SKM-1 treated with dmso at 0.1 percent for 144 hours (cell line): ENCODE data around the gene CDC26.

Experiments
- DNase-seq: peaks from one replicate; lab custom pipeline; 2025; ENCODE audit not compliant: unreplicated experiment; lab: John Stamatoyannopoulos, UW

The CDC26 gene

DNA sequence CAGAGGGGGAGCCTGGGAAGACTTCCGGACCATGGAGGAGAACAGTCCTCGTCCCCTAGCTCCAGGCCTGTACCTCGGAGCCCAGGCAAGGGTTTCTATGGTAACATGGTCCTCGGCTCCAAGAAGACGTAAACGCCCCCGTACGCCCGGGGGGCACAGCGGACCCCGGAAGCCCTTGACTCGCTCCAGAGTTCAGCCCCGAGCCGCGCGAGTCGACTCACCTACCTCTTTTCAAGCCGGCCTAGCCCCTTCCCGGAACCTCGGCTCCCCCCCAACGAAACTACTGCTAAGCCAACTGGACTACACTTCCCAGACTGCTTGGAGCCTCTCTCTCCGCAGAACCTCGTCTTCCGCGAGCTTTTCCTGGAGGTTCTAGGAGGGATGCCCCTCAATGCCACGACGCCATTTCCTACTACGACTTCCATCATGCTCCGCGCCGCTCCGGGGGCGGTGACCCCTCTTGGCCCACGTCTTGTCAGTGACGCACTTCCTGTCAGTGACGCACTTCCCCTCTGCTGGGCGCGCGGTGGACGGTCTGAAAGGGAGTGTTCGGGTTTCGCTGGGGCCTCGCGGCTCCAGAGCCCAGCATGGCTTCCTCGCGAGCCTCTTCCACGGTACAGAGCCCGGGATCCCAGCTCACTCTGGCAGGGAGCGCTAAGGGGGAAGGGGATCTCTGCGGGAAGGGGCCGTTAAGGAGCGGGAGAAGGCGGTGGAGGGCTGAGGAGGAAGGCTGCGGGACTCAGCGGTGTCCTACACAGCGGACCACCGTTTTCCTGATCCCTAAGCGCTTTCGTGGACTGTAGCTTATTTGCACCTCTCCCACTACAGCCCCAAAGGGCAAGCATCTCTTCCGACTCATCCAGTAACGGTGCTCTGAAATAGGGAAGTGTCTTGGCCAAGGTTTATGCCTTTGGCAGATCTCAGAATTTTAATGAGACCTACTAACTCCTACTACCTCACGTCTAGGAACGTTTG is at the start of gene CDC26, which contains the start of gene PRPF4:
CDC26 (minus strand) TSS at position 416 of the 975 bp plus-strand sequence. CDS start 3,065 bp downstream, outside the sequence.
PRPF4 (plus strand) TSS at position 502 of the 975 bp plus-strand sequence; CDS start at position 588, 86 bp downstream.
- peak; percentile 75 for DNase-seq

DNA sequence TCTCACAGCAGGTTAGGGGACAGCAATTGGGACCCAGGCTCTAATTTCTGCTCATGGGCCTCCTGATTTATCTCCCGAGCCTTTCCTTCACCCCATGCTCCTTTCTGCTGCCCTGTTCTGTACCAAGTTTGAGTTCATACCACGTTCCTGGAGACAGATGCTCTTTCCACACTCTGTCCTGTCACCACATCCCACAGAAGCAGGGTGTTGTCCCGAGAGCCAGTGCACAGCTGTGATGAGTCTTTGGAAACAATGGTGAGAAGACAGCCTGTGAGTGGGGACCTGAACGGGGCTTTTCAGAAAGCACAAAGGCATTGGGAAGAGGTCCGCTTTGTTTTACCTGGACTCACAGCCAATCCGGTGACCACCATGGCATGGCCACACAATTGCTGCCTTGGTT is 47.3 kb upstream of the CDC26 start:
- no peak for DNase-seq

DNA sequence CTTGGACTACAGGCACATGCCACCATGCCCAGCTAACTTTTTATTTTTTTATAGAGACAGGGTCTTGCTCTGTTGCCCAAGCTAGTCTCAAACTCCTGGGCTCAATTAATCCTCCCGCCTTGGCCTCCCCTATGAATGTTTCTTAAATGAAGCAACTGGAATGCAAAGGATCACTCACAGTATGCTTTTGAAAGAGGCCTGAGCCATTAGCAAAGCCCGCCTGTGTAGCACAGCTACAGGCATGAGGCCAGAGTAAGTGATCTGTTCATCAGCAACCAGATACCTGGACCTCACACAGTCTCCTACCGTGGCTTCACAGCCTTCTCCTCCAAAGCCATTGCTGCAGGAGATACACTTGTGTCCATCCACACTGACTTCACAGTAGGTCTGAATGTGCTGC is 44.7 kb upstream of the CDC26 start:
- DNase-seq = no peak

DNA sequence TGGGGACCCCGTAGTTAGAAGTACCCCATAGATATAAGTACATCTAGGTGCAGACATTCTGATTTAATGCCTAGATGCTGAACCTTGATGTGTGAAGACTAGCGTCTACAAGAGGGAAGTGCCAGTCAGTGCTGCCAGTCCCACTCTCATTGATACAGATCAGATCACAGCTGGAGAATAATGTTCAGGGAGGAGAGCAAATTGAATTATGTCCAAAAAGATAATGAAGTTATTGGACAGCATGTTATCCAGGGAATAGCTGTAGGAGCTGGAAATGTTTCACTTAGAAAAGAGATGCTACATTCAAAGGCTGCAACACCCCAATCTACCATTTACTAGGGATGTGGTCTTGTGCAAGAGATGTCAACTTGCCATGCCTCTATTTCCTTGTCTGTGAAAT is 43.7 kb upstream of the CDC26 start:
- DNase-seq = no peak

DNA sequence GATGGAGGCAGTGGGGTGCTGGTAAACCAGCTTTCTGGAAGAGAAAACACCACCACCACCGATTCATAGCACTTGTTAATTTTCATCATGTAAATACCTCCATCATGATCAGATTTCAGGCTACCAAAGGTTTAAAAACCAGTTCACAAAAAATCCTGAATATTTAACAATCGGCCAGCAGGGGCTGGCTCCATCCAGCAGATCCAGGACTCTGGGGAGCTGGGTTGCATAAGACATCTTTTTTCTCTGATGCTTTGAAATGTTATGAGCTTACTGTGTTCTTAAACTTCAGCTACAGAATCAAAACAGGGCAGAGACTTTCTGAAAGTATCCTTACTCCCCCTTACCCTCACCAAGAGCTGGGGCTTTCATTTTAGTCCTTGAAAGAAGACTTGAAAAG is 42.4 kb upstream of the CDC26 start:
- no peak for DNase-seq

DNA sequence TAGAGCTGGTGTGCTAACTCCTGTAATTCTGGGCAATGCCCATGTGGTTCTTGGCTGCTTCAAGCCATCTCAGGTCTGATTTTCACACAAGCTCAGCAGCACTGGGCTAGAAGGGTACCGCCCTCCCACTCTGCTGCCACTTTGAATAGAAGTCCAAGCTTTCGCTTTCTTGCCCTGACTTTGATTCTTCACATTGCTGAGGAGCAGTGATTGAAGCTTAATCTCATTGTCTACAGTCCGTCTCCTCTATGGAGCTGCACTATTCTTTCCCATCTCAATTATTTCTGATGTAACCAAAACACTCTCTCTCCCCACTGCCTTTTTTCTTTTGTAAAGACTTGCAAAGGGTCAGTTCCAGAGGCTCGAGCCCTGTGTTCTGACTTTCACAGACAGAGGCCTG is 40.7 kb upstream of the CDC26 start:
- DNase-seq = no peak

DNA sequence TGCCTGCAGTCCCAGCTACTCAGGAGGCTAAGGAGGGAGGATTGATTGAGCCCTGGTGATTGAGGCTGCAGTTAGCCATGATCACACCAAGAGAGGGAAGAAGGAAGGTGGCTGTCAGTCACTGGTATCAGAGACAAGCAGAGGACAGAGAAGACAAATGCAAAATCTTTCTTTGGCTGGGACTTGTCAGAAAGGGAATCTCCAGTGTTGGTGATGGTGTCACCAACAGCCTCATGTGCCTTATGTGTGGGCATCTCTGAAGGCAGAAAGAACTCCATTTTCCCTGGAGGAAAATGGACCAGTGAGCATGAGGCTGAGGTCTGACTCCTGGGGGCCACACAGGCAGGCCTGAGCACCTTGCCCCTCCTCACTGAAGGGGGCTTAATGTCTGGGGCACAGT is 39.9 kb upstream of the CDC26 start:
- DNase-seq = no peak

DNA sequence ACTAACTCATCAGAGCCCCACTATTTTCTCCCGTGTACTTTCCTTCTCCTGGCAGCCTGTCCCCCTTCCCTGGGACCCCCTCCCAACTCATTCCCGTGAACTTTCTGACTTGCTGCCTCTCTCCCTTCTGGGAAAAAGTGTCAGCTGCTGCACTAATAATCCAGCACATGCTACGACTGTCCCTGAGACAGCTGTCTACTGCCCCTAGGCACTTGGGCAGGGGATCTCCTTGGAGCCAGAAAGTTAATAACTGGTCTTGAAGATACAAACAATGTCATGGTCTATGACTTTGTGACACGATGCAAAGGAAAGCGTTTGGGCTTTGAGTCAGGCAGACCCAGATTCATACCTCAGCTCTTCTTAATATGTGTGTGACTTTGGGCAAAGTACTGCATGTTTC is 37.9 kb upstream of the CDC26 start:
- no peak for DNase-seq

DNA sequence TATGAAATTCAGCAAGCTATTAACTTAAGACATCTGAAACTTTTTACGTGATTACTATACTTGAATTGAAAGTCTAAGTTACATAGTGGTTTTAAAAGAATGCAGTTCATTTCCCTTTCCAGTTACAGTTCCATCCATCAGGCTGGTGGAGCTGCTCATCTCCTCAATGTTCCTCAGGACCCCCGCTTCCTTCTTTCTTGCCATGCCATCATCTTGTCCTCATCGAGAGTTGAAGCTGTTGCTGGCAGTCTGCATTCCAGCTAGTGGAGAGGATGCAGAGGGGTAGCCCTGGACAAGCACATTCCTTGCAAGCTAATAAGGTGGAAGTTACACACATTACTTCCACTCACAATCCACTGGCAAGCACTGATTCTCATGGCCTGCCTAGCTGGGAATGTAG is 36.6 kb upstream of the CDC26 start:
- DNase-seq = no peak

DNA sequence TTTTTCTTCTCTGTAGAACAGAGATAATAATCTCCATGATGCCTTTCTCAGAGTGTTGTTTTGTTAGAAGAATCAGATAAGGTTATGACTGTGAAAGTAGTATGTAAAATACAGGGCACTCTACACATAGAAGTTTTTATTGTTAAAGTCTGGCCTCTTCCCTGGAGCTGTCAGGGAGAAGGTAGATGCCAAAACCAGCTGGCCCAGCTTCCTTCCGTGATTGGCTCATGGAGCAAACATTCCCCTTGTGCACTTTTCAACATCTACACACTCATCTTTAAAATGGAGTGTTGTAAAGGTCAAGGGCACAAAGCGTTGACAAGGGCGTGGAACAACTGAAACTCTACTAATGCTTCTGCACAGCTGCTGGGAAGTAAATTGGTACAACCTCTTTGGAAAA is 35.2 kb upstream of the CDC26 start:
- no peak for DNase-seq

DNA sequence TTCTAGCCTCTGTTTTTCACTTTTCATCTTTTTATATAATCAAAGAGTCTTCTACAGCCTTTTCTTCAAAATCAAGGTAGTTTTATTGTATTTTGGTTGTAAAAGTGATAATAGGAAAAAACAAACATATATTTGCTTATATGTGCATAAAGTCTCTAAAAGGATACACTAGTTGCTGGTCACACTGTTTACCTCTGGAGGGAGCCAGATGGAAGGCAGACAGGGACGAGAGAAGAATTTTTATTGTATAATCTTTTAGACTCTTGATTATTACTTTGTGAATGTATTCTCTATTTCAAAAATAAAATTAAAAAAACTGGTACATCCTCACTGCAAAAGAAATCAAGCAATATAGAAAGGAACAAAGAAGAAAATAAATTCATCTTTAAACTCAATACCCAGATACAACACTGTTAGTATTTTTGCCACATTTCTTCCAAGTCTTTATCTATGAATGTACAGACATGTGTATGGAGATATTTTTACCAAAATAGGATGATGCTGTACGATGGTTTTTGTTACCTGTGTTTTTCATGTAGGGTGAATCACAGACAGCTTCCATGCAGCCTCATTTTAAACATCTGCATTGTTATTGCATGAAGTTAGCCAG is 33.9 kb upstream of the CDC26 start:
- peak; percentile 4 for DNase-seq

DNA sequence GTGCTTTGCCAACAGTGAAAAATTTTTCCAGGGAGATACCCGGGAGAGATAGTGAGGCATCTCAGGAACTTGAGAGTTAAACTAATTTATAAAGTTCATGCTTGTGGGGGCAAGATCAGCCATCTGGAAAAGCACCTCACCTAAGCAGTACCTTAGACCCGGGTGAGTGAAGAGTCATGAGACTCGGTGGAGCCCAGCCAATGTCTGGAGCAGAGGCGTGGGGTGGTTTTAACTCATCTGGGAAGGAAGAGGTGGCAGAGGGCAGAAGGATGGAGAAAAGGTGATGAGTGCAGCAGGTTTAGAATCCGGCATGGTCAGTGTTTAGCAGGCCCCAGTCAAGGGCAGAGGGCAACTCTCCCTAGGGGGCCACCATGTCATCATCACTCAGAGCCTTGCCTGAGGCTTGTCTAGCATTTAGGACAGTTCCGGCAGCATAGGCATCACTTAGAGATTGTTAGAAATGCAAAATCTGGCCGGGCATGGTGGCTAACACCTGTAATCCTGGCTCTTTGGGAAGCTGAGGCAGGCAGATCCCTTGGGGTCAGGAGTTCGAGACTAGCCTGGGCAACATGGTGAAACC is 32.1 kb upstream of the CDC26 start:
- no peak for DNase-seq

DNA sequence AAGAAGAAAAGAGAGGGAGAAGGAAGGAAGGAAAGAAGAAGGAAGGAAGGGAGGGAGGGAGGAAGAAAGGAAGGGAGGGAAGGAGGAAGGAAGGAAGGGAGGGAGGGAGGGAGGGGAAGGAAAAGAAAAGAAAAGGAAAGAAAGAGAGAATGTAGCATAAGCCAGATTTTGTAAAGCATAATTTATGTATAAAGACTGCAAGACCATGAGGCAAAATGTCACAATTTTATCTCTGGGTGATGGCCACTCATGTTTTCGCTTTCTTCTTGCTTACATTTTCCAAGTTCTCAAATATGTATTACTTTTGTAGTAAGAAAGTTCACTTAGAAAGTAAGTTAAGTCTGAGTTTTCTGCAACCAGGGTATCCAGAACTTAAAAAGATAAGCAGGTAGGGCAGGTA is 31.2 kb upstream of the CDC26 start:
- no peak for DNase-seq

DNA sequence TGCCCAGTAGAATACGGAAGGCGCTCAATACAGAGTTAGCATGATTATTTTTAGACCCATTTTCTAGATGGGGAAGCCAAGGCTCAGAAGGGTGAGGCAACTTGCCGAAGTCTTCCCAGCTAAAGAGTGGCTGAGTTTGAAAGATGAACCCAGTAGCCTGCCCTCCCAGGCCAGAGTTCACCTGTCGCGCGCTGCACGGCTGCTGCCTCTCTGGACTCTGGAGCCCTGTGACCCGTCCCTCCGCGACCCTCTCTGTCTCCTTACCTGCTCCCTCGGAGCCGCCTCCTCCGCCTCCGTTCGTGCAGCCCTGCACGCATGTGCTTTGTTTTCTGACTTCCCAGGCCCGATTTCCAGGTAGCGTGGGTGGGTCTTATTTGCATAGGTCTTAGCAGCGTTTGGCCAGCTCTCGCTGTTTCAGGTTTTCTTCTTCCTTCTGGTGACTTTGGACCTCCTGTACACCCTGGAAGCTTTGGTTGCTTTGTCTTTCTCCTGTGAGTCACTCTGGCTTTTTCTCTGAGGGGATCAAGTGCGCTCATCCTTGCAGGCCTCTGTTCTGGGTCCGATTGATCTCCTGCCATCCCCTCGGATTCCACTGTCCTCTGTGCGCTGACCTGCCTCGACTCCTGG is 27.5 kb upstream of the CDC26 start, which contains the start of gene RNF183:
RNF183 (minus strand) TSS at position 585 of the 627 bp plus-strand sequence. CDS start 5,192 bp downstream, outside the sequence.
- no peak for DNase-seq

DNA sequence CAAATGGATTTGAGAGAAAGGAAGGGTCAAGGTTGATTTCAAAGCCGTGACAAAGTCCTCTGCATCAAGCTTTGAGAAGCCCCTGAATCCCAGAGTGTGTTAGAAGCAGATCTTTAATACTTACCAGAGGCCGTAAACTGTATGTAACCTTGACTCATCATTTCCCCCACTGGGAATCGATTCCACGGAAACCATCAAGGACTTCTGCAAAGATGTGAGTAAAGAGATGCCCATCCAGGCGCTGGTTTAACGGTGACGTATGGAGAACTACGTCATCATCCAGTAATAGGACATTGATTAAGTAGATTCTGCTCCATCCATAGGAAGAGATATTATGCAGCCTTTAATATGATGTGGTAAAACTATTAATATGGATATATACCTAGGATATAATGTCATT is 26.2 kb upstream of the CDC26 start:
- no peak for DNase-seq

DNA sequence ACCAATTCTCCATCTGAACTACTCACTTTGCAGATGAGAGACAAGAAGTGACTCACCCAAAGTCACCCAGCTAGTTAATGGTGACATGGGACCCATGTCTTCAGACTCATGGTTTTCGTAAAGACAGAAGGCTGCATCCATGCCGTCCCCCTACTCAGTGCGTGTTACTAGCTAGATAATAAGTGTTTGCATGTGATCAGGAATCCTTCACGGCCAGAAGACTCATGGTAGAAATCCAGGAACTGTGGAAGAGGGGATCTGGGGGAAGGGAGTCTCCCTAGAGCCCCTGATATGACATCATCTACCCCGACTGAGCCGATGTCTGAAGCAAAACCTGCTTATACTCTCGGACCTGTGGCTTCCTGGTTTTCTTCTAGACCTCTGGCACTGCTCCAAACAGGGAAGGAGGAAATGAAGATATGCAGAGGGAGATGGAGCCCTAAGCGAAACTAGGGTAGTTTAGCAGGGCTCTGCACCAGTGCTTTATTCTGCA is 24.5 kb upstream of the CDC26 start:
- DNase-seq = peak; percentile 27

DNA sequence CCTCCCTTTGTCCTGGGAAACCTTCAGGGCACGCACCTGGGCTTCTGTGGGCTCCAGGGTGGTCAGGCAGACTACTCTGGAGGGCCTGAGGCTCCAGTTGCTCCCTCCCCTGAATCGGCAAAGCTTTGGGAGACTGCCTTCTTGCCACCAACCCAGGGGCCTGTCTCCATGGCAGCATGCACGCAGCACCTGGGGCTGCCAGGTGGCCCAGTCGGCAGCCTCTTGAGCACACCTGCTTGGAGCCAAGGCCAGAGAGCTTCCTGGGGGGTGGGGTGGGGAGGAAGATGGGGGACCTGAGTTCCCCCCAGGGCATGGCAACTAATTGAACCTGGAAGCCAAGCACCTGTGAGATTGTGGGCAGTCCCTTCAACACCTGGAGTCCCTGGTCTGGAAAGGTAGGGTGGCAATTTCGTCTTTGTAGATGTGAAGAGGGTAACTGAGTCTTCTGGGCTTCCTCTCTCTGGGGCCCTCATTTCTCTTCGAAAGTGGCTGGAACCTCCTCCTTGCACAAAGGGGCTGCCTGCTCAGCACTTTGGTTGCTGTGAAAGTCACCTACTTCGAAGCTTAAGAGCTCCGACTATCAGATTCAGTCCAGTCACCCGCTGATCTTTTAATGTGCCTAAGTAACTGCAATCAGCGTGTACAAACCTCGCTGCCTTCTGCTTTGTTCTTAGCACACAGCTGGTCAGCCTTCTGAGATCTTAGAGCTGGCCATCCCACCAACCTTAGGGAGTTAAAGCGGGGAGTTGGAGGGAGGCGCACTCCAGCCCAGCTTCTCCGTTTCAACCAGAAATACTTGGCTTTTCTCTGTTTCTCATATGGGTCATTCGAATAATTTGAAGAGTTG is 23.8 kb upstream of the CDC26 start:
- DNase-seq = no peak

DNA sequence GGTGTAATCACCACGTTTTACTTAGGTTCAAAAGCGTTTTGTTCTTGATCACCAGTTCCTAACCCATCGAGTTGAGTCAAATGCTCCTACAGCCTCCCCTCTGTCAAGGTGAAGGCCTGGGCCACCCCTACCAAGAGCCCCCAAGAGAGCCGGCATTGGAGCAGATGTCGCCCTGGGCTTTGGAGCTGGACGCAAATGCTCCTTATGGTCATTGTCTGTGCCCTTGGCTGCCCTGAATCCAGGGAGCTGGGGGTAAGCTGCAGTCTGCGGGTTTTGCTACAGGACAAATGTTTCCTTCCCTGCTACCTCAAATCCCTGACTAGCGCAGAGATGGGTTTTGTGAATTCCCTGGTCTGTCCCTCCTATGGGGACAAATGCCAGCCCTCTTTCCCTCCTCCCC is 22.9 kb upstream of the CDC26 start:
- DNase-seq = no peak

DNA sequence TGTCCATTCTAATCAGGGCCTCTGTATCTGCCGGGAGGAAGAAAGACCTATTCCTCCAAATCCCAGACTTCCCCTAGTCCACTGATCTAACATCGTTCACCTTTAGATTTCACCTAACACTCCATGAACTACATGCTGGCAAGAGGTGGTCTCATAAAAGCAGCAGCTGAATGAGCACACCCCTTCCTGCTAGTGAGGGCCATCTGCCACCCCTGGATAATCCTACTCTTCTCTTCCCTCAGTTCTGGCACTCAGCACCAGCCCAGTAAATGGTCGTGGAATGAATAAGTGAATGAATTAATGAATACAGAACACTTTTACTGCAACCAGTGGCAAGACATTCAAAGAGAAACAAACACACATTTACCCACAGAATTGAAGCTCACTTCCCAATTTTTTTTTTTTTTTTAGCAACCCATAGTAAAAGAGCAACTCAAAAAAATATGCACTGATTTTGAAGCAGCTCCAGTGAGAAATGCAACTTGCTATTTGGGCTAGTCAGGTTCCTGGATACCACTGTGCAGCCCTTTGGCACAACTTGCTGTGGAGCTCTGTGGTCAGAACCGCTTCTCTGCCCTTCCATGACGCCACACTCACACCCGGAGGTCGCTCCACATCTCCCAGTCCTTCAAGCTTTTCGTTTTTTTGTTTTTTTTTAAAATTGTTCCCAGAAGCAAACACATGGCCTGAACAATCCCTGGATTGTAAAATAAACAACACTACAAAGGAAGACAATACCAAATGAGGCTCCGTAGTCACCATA is 21.6 kb upstream of the CDC26 start:
- DNase-seq = no peak
